ENCODE measurements around the gene OR6J1. TPM values are rescaled to one million over a fixed set of nuclear protein-coding genes. Genes with fewer than 3 reads are reported as not detected.

OR6J1 gene
- polyA plus RNA-seq, 1 of the 3 experiments (the other 2 are of a cell fraction) = not detected

DNA sequence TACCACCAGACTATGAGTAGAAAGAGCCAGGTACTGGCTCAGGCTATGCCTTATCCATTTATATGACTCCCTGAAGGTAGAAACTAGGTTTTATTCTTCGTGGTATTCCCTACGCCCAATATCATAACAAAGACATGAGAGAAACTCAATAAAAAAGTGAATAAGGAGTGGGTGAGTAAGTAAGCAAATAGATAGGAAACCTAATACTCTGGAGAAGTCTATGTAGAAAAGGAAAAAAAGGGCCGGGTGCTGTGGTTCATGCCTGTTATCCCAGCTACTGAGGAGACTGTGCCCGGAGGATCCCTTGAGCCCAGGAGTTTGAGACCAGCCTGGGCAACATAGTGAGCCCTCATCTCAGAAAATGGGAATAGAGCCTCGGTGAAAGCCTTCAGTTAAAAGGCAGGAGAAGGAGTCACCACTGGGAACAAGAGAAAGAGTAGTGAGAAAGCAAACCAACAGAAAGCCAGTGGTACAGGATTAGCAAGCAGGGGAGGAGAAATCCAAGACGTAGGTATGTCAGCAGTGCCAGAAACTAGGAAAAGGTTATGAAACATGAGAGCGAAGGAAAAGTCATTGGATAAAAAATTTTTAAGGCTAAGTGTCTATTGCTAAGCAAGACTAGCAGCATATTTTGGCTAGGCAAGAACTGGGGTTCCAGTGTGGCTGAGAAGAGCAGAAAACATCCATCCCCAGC, 6.0 kb upstream of the OR6J1 start:
- POLR2A ChIA-PET = no interaction called here

More for the DNA sequence above, 6.0 kb upstream of the OR6J1 start:
- Histone ChIP-seq H3K4me2 (no peak overlapping the region), H3K27ac (ENCODE audit: low read depth in 2 of 2, low read length in 1 of 2) (no peak overlapping the region), H4K20me1 (ENCODE audit: insufficient read depth) (no peaks in the 10 kb centered on the region), H3K36me3 (replicated peaks in 1 of 2; ENCODE audit: control insufficient read depth in 1 of 2, insufficient read depth in 2 of 2, low read length in 1 of 2) (no peaks in the 10 kb centered on the region), H3K79me2 (ENCODE audit: insufficient read depth) (no peaks in the 10 kb centered on the region), H3K9me3 (no peaks in the 10 kb centered on the region), H3K27me3 (ENCODE audit: insufficient read depth) (peaks cover 25% of the 10 kb centered on the region; the same call in 1 of the 2 replicates), H3K4me1 (ENCODE audit: control insufficient read depth in 1 of 2, insufficient read depth in 2 of 2, low read depth in 1 of 2, low read length in 1 of 2) (no peaks in the 10 kb centered on the region), H2AFZ (ENCODE audit: low read depth) (no peak overlapping the region), H3K9ac (no peak overlapping the region), H3F3A (replicated peaks; ENCODE audit: insufficient read depth) (no peaks in the 10 kb centered on the region), H3K9me2 (no peaks in the 10 kb centered on the region), H3K4me3 (ENCODE audit: low read depth in 2 of 2, low read length in 1 of 2) (no peak overlapping the region)
- WGBS (ENCODE audit: low lambda C conversion rate) = 15% methylated on average over 7 of the region's 7 CpGs
- TF ChIP-seq, protein P1, sequence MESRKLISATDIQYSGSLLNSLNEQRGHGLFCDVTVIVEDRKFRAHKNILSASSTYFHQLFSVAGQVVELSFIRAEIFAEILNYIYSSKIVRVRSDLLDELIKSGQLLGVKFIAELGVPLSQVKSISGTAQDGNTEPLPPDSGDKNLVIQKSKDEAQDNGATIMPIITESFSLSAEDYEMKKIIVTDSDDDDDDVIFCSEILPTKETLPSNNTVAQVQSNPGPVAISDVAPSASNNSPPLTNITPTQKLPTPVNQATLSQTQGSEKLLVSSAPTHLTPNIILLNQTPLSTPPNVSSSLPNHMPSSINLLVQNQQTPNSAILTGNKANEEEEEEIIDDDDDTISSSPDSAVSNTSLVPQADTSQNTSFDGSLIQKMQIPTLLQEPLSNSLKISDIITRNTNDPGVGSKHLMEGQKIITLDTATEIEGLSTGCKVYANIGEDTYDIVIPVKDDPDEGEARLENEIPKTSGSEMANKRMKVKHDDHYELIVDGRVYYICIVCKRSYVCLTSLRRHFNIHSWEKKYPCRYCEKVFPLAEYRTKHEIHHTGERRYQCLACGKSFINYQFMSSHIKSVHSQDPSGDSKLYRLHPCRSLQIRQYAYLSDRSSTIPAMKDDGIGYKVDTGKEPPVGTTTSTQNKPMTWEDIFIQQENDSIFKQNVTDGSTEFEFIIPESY (IDR thresholded peaks at IDR 0.05; ENCODE audit: borderline replicate concordance, low read depth) = no peak
- TF ChIP-seq RXRA (IDR thresholded peaks at IDR 0.05; ENCODE audit: borderline replicate concordance, low read depth) (no peak), GATA2 (CRISPR knock-in tag; IDR thresholded peaks at IDR 0.05) (no peak), FOSL2 (IDR thresholded peaks at IDR 0.05; ENCODE audit: borderline replicate concordance, low read depth) (no peak), FOXJ3 (CRISPR knock-in tag; IDR thresholded peaks at IDR 0.05) (no peak), YY1 (IDR thresholded peaks at IDR 0.05; ENCODE audit: low read depth) (no peak), TEAD4 (IDR thresholded peaks at IDR 0.05; ENCODE audit: borderline replicate concordance, insufficient read depth) (no peak), FOXM1 (IDR thresholded peaks at IDR 0.05; ENCODE audit: low read depth) (no peak), TCF12 (IDR thresholded peaks at IDR 0.05) (no peak), POLR2AphosphoS5 (IDR thresholded peaks at IDR 0.05; ENCODE audit: low read depth, low read length) (no peak), RCOR1 (IDR thresholded peaks at IDR 0.05; ENCODE audit: low read length) (no peak), RFX5 (IDR thresholded peaks at IDR 0.05; ENCODE audit: low read length) (no peak), NRF1 (IDR thresholded peaks at IDR 0.05; ENCODE audit: low read depth, low read length) (no peak), REST (IDR thresholded peaks at IDR 0.05; ENCODE audit: low read depth, low read length) (no peak), EZH2phosphoT487 (IDR thresholded peaks at IDR 0.05; ENCODE audit: borderline replicate concordance, low read depth) (no peak)
- TF ChIP-seq, protein P2, sequence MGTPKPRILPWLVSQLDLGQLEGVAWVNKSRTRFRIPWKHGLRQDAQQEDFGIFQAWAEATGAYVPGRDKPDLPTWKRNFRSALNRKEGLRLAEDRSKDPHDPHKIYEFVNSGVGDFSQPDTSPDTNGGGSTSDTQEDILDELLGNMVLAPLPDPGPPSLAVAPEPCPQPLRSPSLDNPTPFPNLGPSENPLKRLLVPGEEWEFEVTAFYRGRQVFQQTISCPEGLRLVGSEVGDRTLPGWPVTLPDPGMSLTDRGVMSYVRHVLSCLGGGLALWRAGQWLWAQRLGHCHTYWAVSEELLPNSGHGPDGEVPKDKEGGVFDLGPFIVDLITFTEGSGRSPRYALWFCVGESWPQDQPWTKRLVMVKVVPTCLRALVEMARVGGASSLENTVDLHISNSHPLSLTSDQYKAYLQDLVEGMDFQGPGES (IDR thresholded peaks at IDR 0.05; ENCODE audit: low read depth, low read length) = no peak
- TF ChIP-seq, protein P3, sequence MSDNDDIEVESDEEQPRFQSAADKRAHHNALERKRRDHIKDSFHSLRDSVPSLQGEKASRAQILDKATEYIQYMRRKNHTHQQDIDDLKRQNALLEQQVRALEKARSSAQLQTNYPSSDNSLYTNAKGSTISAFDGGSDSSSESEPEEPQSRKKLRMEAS (IDR thresholded peaks at IDR 0.05; ENCODE audit: low read depth) = no peak
- TF ChIP-seq, protein P4, sequence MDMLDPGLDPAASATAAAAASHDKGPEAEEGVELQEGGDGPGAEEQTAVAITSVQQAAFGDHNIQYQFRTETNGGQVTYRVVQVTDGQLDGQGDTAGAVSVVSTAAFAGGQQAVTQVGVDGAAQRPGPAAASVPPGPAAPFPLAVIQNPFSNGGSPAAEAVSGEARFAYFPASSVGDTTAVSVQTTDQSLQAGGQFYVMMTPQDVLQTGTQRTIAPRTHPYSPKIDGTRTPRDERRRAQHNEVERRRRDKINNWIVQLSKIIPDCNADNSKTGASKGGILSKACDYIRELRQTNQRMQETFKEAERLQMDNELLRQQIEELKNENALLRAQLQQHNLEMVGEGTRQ (IDR thresholded peaks at IDR 0.05; ENCODE audit: borderline replicate concordance, low read depth, low read length) = no peak
- CTCF ChIA-PET = interaction anchor here (3.9 to 6.1 kb wide), 2 partner anchors 79 to 94 kb away, joined by 42 to 89 read pairs; no protein-coding TSS in a partner anchor
- DNase-seq = no peak

All from SK-N-SH (cell line).